NB4 (cell line): ENCODE results near the gene SPECC1L.

ENCODE experiments used
- DNase-seq: peaks from one replicate; pipeline ENCODE4 v3.0.0; 2010; ENCODE audit warnings: low read depth
- H3K4me3 ChIP-seq: one replicate; pipeline ENCODE4 v1.5.1; 2011; ENCODE audit warnings: mild to moderate bottlenecking, low read depth, low read length, moderate library complexity
- MYC ChIP-seq: IDR thresholded peaks from 2 replicates; pipeline ENCODE4 v1.6.1; 2011; ENCODE audit warnings: low read depth, low read length
- POLR2A ChIP-seq: IDR thresholded peaks from 2 replicates; pipeline ENCODE4 v1.6.1; 2011; ENCODE audit warnings: mild to moderate bottlenecking; ENCODE audit not compliant: insufficient read length; ENCODE audit errors: extremely low read depth
- TF ChIP-seq, protein P1 (sequence below): IDR thresholded peaks from 2 replicates; pipeline ENCODE4 v1.6.1; 2011; ENCODE audit warnings: low read depth, low read length
- TF ChIP-seq, protein P2 (sequence below): IDR thresholded peaks from one replicate; pipeline ENCODE4 v1.5.1; 2012; ENCODE audit warnings: low read depth, low read length

The SPECC1L gene

DNA sequence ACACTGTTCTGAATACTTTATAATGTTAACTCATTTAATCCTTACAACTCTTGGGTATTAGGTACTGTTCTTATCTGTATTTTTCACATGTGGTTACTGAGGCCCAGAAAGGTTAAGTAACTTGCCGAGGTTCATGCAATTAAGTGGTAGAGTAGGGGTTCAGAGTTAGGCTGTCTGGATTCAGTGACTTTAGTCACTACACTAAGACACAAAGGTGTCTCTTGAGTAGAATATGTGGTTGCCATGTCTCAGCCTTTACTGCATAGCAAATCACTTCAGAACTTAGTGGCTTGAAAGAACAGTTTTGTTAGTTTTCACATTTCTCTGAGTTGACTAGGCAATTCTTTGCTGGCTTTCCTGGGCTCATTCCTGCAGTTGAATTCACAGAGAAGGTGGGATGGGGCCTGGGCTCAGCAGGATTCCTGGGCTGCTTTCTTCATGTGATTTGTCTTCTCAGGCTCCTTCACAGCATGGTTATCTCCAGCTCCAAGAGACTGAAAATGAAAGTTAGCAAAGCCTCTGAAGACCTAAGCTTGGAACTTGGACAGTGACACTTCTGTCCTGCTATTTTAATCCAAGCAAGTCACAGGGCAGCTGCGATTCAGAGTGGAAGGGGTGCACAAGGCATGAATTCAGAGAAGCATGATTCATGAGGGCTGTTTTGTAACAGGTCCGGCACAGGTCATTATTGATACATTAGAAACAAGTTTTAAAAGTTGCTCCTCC, 68.3 kb downstream of the SPECC1L start:
- TF ChIP-seq, protein P1, sequence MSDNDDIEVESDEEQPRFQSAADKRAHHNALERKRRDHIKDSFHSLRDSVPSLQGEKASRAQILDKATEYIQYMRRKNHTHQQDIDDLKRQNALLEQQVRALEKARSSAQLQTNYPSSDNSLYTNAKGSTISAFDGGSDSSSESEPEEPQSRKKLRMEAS: no peak
- TF ChIP-seq POLR2A (no peak), MYC (no peak)
- TF ChIP-seq, protein P2, sequence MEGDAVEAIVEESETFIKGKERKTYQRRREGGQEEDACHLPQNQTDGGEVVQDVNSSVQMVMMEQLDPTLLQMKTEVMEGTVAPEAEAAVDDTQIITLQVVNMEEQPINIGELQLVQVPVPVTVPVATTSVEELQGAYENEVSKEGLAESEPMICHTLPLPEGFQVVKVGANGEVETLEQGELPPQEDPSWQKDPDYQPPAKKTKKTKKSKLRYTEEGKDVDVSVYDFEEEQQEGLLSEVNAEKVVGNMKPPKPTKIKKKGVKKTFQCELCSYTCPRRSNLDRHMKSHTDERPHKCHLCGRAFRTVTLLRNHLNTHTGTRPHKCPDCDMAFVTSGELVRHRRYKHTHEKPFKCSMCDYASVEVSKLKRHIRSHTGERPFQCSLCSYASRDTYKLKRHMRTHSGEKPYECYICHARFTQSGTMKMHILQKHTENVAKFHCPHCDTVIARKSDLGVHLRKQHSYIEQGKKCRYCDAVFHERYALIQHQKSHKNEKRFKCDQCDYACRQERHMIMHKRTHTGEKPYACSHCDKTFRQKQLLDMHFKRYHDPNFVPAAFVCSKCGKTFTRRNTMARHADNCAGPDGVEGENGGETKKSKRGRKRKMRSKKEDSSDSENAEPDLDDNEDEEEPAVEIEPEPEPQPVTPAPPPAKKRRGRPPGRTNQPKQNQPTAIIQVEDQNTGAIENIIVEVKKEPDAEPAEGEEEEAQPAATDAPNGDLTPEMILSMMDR: no peak
- no peak overlapping the region for H3K4me3 ChIP-seq
- no peak for DNase-seq

DNA sequence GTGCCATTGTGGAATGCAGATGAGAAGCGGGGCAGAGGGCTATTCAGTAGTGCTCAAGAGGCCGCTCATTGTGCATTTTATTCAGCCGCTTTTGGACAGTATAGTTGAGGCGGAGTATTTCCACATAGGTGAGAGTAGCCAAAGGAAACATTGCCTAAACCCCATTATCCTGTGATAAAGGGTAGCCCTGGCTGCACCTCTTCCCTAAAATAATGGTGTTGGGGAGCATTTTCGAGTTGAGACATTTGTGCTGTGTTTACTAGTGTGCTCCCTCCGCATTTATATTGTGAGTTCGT, 68.8 kb downstream of the SPECC1L start:
- TF ChIP-seq, protein P2: no peak
- TF ChIP-seq POLR2A: no peak
- TF ChIP-seq, protein P1: no peak
- TF ChIP-seq MYC: no peak
- no peak overlapping the region for H3K4me3 ChIP-seq
- DNase-seq: no peak

DNA sequence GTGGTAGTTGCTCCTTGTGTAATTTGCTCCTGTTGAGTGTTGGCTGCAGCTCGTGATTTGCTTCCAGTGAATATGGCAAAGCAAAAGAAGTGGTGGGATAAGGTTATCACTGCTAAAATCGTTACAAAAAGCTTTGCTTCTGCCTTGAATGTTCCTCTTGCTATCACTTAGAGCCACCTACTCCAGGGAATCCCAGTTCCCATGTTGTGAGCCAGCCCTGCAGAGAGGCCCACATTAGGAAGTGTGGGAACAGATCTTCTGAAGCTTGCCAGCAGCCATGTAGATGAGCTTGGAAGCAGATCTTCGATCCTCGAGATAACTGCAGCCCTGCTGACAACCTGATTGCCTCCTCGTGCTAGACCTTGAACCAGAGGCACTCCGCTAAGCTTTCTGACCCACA, 71.0 kb downstream of the SPECC1L start:
- TF ChIP-seq, protein P2: no peak
- TF ChIP-seq MYC (no peak), POLR2A (no peak)
- TF ChIP-seq, protein P1: no peak
- DNase-seq: no peak
- no peak overlapping the region for H3K4me3 ChIP-seq

DNA sequence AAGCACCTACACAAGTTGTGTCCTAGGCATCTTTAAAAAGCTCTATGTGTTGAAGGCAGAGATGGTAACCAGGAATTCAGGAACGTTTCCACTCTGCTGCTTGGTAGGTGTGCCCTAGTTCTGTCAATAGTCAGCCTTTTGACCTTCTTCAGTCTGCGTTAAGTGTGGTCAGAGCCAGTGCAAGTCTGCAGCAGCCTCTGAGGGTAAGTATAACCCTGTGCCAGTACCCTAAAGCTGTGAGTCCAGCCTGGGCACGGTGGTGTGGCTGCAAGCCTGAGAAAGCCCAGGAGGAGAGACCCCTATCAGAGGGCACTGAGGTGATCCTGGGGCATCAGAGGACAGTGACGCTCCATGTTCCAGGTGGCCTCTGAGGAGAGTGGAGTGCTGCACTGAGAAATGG, 80.0 kb downstream of the SPECC1L start:
- H3K4me3 ChIP-seq: no peak overlapping the region
- DNase-seq: no peak
- TF ChIP-seq, protein P1: no peak
- TF ChIP-seq, protein P2: no peak
- TF ChIP-seq POLR2A (no peak), MYC (no peak)

DNA sequence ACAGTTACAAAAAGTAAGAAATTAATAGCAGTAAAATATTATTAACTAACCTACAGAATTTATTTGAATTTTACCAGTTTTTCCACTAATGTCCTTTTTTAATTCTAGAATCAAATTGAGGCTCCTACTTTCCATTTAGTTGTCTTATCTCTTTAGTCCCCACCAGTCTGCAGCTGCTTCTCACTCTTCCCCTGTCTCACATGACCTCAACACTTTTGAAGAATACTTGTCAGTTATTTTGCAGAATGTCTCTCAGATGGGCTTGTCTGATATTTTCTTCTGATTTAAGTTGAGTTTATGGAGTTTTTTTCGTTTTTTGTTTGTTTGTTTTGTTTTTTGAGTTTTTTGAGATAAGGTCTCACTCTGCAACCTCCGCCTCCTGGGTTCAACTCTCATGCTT, 82.5 kb downstream of the SPECC1L start:
- DNase-seq: no peak
- TF ChIP-seq POLR2A (no peak), MYC (no peak)
- TF ChIP-seq, protein P2: no peak
- TF ChIP-seq, protein P1: no peak
- H3K4me3 ChIP-seq: no peak overlapping the region

DNA sequence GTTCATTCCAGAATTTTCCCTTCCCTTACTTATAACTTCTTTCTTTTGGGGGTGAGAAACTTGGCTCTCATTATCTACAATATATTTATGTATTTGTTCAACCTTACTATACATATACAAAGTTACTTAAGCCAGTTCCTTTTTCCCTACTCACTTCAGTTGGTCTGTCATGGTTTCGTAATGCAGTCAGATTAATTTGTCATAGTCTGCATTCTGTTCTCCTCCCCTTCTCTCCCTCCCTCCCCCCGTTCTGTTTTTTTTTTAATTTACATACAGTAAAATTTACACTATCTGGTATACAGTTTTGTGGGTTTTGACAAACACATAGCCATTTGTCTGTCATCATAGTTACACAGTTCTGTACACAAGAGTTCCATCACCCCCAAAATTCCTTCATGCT, 84.9 kb downstream of the SPECC1L start:
- TF ChIP-seq, protein P1: no peak
- TF ChIP-seq MYC (no peak), POLR2A (no peak)
- TF ChIP-seq, protein P2: no peak
- DNase-seq: peak; percentile 80
- H3K4me3 ChIP-seq: no peak overlapping the region
